OCI-LY1 (cell line): Measurements from ENCODE around the gene MICAL2.

Source experiments
- H2AFZ ChIP-seq: fragments of 200-600 bp; sonication (generic), shearing (Covaris generic); 2 replicates; pipeline ENCODE4 v1.6.0; 2014; ENCODE audit warnings: antibody characterized with exemption, mild to moderate bottlenecking, low read length
- H3F3A ChIP-seq: fragments of 200-600 bp; sonication (generic), shearing (Covaris generic); 2 replicates; pipeline ENCODE4 v1.6.0; 2014; ENCODE audit warnings: mild to moderate bottlenecking, antibody characterized with exemption, low read length, moderate library complexity; ENCODE audit not compliant: insufficient read depth
- H3K27ac ChIP-seq: fragments of 200-600 bp; sonication (generic); 2 replicates; pipeline ENCODE4 v1.5.1; 2014; ENCODE audit warnings: low read length, mixed run types, mild to moderate bottlenecking, low read depth; ENCODE audit not compliant: poor library complexity, severe bottlenecking
- H3K27me3 ChIP-seq: fragments of 200-600 bp; sonication (generic); 2 replicates; pipeline ENCODE4 v1.6.0; 2014; ENCODE audit warnings: antibody characterized with exemption, mild to moderate bottlenecking, low read length, moderate library complexity; ENCODE audit not compliant: insufficient read depth
- H3K36me3 ChIP-seq: fragments of 200-600 bp; sonication (generic); 2 replicates; pipeline ENCODE4 v1.6.1; 2014; ENCODE audit warnings: mild to moderate bottlenecking, antibody characterized with exemption, low read length, moderate library complexity, mixed read lengths; ENCODE audit not compliant: insufficient read depth
- H3K4me1 ChIP-seq: fragments of 200-600 bp; sonication (generic); 2 replicates; pipeline ENCODE4 v1.5.1; 2014; ENCODE audit warnings: mild to moderate bottlenecking, low read length, moderate library complexity; ENCODE audit not compliant: insufficient read depth, severe bottlenecking
- H3K4me2 ChIP-seq: fragments of 200-600 bp; sonication (generic), shearing (Covaris generic); 2 replicates; pipeline ENCODE4 v1.6.1; 2014; ENCODE audit warnings: low read length
- H3K4me3 ChIP-seq: fragments of 200-600 bp; sonication (generic); 2 replicates; pipeline ENCODE4 v1.5.1; 2014; ENCODE audit warnings: low read length, low read depth, mild to moderate bottlenecking, mixed read lengths; ENCODE audit not compliant: poor library complexity, severe bottlenecking
- H3K79me2 ChIP-seq: fragments of 200-600 bp; shearing (Covaris generic); 2 replicates; pipeline ENCODE4 v1.6.1; 2016; ENCODE audit warnings: mixed run types, low read length, mixed read lengths; ENCODE audit not compliant: insufficient read depth
- H3K9ac ChIP-seq: fragments of 200-600 bp; sonication (generic), shearing (Covaris generic); 2 replicates; pipeline ENCODE4 v1.6.1; 2014; ENCODE audit warnings: mild to moderate bottlenecking, low read length, mixed read lengths
- H3K9me2 ChIP-seq: fragments of 200-600 bp; sonication (generic), shearing (Covaris generic); 2 replicates; pipeline ENCODE4 v1.6.1; 2014; ENCODE audit warnings: low read depth, mild to moderate bottlenecking, low read length, mixed read lengths
- H3K9me3 ChIP-seq: fragments of 200-600 bp; shearing (Covaris generic); 2 replicates; pipeline ENCODE4 v1.6.1; 2014; ENCODE audit warnings: low read length, mixed read lengths
- H4K20me1 ChIP-seq: fragments of 200-600 bp; sonication (generic), shearing (Covaris generic); 2 replicates; pipeline ENCODE4 v1.6.0; 2016; ENCODE audit warnings: mild to moderate bottlenecking, low read length; ENCODE audit not compliant: insufficient read depth
- CTCF ChIP-seq: fragments of 200-600 bp; sonication (generic), shearing (Covaris generic); IDR thresholded peaks from 2 replicates; pipeline ENCODE4 v1.5.1; 2017; ENCODE audit warnings: mild to moderate bottlenecking, antibody characterized with exemption, low read length, moderate library complexity, mixed read lengths
- EZH2 ChIP-seq: fragments of 200-600 bp; sonication (generic), shearing (Covaris generic); IDR thresholded peaks from 2 replicates; pipeline ENCODE4 v1.8.0; 2017; ENCODE audit warnings: borderline replicate concordance, mixed run types, mild to moderate bottlenecking, antibody characterized with exemption, low read length, moderate library complexity, mixed read lengths

MICAL2 gene

DNA sequence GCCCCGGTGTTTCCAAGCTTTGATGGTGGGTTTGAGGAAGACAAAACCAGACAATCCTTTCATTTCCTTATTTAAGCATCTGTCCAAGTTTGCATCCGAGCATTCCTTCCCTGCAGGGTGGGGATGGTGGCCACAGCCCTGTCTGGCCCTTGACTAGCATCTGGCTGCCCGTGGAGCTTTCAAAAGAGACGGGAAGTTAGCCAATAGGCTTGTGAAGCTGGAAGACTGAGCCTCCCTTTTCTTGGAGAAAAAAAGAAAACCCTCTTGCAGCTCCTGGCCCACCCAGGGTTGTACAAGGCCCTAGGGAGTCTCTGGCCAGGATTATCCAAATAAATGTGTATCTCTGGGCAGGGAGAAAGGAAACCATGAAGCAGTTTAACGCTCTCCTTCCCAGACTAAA lies 60.6 kb downstream of the MICAL2 start:
- Histone ChIP-seq H3F3A (no peaks in the 10 kb centered on the region), H3K27me3 (no peaks in the 10 kb centered on the region), H3K4me1 (no peaks in the 10 kb centered on the region), H3K36me3 (no peaks in the 10 kb centered on the region), H3K9ac (no peak overlapping the region), H2AFZ (no peak overlapping the region), H3K4me2 (no peak overlapping the region), H4K20me1 (no peaks in the 10 kb centered on the region), H3K4me3 (no peak overlapping the region), H3K79me2 (no peaks in the 10 kb centered on the region), H3K27ac (no peak overlapping the region), H3K9me3 (no peaks in the 10 kb centered on the region), H3K9me2 (no peaks in the 10 kb centered on the region)
- TF ChIP-seq CTCF (no peak), EZH2 (no peak)

- H3K4me3 ChIP-seq = no peak overlapping the region
- H4K20me1 ChIP-seq = no peaks in the 10 kb centered on the region
- H3K4me1 ChIP-seq = no peaks in the 10 kb centered on the region
- TF ChIP-seq CTCF = no peak
- TF ChIP-seq EZH2 = no peak
- no peaks in the 10 kb centered on the region for H3K36me3 ChIP-seq
- no peaks in the 10 kb centered on the region for H3K9me3 ChIP-seq
- H3K4me2 ChIP-seq = no peak overlapping the region
- H2AFZ ChIP-seq = no peak overlapping the region
- no peaks in the 10 kb centered on the region for H3K79me2 ChIP-seq
- no peaks in the 10 kb centered on the region for H3K27me3 ChIP-seq
- no peak overlapping the region for H3K9ac ChIP-seq
- H3K27ac ChIP-seq = no peak overlapping the region
- H3F3A ChIP-seq = no peaks in the 10 kb centered on the region
- no peaks in the 10 kb centered on the region for H3K9me2 ChIP-seq
Measured at GRCh38 chr11:12171921-12172320, 61.5 kb downstream of the MICAL2 start.

- Histone ChIP-seq H3K27ac (no peak overlapping the region), H3K27me3 (no peaks in the 10 kb centered on the region), H3K4me3 (no peak overlapping the region), H3K4me2 (no peak overlapping the region), H3K9ac (no peak overlapping the region), H3F3A (no peaks in the 10 kb centered on the region), H3K4me1 (no peaks in the 10 kb centered on the region), H3K79me2 (no peaks in the 10 kb centered on the region), H3K36me3 (no peaks in the 10 kb centered on the region), H4K20me1 (no peaks in the 10 kb centered on the region), H2AFZ (no peak overlapping the region), H3K9me2 (no peaks in the 10 kb centered on the region), H3K9me3 (no peaks in the 10 kb centered on the region)
- TF ChIP-seq EZH2 (no peak), CTCF (no peak)
Measured at GRCh38 chr11:12172493-12173013, 62.2 kb downstream of the MICAL2 start.
